Putamen (tissue), 1 donor: ENCODE measurements around the gene PPP6R3.

Experiments used
- DNase-seq: peaks from one replicate; pipeline ENCODE4 v3.0.0-alpha.2; 2016; ENCODE audit warnings: low spot score

The PPP6R3 gene

DNA sequence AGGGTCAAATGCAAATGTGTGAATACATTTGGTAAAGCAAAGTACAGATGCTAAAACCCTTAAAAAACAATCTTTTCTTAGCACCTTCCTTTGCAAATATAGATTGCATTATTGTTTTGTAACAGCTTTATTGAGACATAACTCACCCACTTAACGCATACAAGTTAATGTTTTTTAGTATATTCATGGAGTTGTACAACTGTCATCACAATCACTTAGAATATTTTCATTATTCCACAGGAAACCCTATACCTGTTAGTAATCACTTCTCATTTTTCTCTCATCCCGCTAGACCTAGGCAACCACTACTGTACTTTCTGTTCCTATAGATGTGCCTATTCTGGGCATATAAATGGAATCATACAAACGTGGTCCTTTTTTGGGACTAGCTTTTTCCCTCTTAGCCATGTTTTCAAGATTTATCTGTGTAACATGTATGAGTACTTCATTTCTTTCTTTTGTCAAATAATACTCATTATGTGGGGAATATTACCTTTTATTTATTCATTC lies 34.7 kb downstream of the PPP6R3 start:
- no peak for DNase-seq

GRCh38 chr11:68495872-68496271 lies 35.3 kb downstream of the PPP6R3 start:
- DNase-seq = no peak

DNA sequence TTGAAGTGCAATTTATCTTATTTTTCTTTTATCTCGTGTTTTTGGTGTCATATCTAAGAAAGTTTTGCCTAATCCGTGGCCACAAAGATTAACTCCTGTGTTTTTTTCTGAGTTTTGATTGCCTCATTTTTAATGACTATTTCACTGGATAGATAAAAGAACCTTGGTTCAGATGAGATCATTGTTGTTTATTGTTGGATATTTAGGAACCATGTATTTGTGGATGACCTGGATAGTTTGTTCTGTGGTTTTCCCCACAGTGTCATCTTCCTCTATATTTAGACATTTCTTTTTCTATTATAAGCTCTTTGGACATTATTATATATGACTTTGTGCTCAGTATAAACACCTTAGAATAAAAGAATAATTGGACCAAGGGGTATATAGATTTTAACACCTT lies 37.2 kb downstream of the PPP6R3 start:
- no peak for DNase-seq

GRCh38 chr11:68498321-68498720 lies 37.8 kb downstream of the PPP6R3 start:
- DNase-seq = no peak

GRCh38 chr11:68498903-68499883 lies 38.6 kb downstream of the PPP6R3 start:
- DNase-seq = no peak

GRCh38 chr11:68500206-68500605 lies 39.7 kb downstream of the PPP6R3 start:
- DNase-seq = no peak

- DNase-seq = no peak
Measured at GRCh38 chr11:68501813-68502212, 41.3 kb downstream of the PPP6R3 start.

DNA sequence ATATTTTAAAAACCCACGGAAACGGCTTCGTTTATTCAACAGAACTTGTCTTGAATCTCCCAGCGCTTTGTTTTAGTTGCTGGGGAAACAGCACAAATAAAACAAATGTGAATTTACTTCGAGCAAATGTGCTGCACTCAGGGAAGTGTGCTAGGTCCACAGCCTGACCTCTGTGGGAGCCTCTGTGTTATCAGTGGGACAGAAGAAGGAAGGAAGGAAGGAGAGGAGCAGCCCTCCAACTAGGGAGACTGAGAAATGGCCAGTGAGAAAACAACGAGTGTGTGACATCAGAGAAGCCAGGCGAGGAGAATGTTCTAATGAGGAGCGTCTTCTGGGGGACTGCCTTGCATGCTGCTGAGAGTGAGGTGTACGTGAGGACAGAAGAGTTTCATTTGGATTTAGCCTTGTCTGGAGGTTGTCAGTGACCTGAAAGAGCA lies 42.7 kb downstream of the PPP6R3 start:
- no peak for DNase-seq

- no peak for DNase-seq
Measured at GRCh38 chr11:68503792-68504191, 43.2 kb downstream of the PPP6R3 start.

GRCh38 chr11:68504432-68505066 lies 44.0 kb downstream of the PPP6R3 start:
- no peak for DNase-seq

- DNase-seq = no peak
Measured at GRCh38 chr11:68505596-68505995, 45.0 kb downstream of the PPP6R3 start.

GRCh38 chr11:68506908-68507307 lies 46.4 kb downstream of the PPP6R3 start:
- no peak for DNase-seq

DNA sequence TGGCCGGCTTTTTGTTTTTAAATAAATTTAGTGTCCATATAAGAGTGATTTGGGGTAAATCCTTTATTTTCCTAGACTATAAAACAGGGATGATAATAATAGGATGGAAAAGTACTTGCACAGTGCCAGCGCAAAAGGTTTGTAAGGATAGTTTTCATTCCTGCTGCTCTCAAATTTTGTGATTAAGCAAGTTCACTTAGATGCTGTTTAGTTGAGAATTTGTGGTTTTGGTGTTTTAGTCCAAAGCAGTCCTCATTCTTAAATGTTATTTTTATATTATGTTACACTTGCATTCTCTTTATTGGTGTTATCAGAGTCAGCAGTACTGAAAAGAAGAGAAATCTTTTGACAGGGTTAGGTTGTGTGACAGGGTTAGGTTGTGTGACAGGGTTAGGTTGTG lies 47.9 kb downstream of the PPP6R3 start:
- no peak for DNase-seq

DNA sequence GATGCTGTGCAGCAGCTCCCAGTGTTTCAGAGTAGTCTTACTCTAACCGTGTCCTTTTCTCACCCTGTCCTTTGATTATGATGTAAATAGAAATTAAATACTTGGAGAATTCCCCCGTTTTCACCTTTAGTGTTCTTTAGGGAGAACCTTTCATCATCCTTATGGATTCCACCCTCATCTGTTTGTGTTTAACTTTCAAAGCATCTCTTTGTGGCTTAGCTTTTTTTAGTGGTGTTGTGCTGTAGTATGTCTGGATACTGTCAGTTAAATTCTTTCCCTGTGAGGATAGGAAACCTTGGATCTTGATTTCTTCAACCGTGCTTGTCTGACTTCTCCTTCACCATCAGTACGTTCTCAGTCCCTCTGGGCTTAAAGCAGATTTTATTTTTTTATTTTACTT lies 48.5 kb downstream of the PPP6R3 start:
- no peak for DNase-seq

DNA sequence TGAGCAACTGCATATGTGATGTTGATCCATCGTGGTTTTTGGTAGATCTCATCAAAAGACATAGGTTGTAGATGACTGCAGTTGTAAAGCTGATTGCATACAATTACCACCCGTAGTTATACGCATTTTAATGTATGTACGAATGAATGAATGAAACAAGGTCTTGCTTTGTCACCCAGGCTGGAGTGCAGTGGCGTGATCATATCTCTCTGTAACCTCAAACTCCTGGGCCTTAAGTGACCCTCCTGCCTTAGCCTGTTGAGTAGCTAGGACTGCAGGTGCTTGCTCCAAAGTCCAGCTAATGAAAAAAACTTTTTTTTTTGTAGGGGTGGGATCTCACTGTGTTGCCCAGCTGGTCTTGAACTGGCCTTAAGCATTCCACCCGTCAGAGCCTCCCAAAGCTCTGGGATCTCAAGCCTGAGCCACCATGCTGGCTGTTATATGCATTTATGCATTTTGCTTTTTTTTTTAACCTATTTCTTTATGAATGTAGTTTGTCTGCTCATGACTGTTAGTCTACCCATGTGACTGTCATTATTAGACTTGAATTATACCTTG lies 53.5 kb downstream of the PPP6R3 start:
- no peak for DNase-seq

- DNase-seq = no peak
Measured at GRCh38 chr11:68517121-68517741, 56.7 kb downstream of the PPP6R3 start.

DNA sequence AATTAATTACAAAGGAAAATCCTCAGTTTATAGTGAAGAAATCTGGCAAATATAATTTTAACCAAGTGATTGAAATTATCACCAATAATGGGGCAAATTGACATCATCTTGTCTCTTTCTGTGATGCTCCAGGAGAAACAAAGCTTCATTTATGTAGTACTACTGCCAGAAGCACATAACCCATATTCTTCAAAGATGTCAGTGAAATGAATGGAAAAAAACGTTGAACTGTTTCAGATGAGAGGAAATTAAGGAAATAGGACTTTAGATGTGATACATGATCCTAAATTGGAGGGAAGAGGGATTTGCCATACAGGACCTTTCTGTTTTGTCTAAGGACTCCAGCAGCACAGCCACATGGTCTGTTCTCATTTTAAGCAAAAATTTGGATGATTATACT lies 57.6 kb downstream of the PPP6R3 start:
- no peak for DNase-seq

GRCh38 chr11:68521969-68522652 lies 61.6 kb downstream of the PPP6R3 start:
- DNase-seq = no peak

DNA sequence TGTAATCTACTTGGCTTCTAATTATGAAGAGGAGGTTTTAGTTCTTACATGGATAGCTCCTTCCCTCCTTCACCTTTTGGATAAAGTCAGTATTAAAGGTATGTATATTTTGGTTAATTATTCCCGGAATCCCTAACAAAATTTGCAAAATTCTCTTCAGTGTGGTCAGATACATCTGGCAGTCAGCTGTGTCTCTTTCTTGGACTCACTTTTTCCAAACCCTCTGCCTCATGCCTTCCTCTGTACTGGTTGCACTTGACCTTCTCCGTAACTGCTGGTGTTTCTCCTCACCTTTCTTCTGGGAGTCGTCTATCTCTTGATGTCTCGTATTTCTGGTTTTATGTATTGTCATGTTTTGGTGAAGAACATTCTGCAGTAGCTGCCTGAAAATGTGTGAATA lies 62.5 kb downstream of the PPP6R3 start:
- no peak for DNase-seq

DNA sequence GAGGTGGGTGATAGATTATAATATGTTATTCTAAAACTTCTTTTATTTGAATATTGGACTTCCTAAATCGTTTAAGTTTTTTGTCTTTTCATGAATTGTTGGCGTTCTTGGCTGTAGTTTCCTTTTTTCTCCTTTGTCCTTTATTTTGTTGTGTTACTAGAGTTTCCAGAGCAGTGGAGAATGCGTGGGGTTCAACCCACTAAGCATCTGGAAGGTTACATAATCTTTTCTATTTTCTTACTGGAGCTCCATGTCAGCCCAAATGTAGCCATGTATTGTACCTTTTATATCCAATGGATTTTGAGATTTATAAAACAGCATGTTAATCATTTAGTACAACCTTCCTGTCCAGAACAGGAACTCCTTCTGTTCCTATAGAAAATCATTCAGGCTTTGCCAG lies 63.2 kb downstream of the PPP6R3 start:
- no peak for DNase-seq

- DNase-seq = no peak
Measured at GRCh38 chr11:68524213-68524612, 63.7 kb downstream of the PPP6R3 start.

DNA sequence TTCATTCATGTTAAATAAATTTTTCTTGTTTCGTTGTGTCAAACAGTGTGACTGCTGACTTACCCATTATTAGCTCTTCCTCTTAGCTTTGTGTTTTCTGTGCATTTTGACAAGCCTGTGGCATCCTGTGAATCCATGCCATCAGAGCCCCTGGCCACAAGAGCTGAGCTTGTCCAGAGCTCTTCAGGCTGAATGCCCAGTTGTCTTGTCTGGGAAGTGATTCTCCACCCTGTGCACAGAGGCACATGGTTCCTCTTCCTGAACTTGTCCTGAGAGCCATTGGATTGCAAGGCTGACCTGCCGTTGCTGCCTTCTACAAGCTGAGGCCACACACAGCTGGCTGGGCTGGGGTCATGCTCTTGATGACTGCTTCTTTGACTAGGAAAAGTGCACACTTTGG lies 64.1 kb downstream of the PPP6R3 start:
- no peak for DNase-seq
